ENCODE measurements around the gene TERC. TPM values are rescaled to one million over a fixed set of nuclear protein-coding genes. Genes with fewer than 3 reads are reported as not detected.

TERC gene
- total RNA-seq, 2 donors from 2014 or later = 18.6 TPM; not detected in 1

DNA sequence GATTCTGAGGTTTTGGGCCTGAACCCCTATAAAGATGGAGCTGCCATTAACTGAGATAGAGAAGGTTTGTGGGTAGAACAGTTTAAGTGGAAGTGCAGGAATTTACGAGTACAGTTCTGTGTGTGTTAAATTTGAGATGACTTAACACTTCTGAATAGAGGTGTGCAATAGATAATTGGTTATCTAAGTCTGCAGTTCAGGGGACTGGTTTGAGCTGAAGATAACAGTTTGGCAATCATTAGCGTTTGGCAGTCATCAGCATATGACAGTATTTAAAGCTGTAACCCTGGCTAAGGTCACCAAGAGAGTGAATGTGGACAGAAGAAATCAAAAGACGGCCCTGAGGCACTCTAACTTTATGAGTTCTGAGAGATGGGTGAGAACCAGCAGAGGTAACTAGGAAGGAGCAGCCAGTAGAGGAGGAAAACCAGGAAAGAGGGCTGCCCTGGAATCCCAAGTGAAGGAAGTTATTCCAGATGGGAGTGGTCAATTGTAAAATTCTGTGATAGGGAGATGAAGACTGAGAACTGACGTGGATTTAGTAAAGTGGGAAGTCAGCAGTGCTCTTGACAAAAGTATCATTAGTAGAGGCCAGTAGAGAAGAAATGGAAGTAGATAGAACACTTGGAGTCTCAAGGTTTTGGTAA lies 16.5 kb upstream of the TERC start:
- H3K4me1 Mint-ChIP-seq (ENCODE audit: low read depth in 2 of 2) = peaks cover 28 to 37% of the 10 kb centered on the region in 2 donors
- no peaks in the 10 kb centered on the region for H3K27me3 Mint-ChIP-seq
- ATAC-seq (peak in 1 of 2 donors; percentile 48), DNase-seq (ENCODE audit: low spot score) (no peak)
- H3K36me3 Mint-ChIP-seq = peaks cover 45% of the 10 kb centered on the region
- H3K4me3 Mint-ChIP-seq = peak overlapping the region; percentile 79
- peak overlapping the region; percentile 76 to 83 for H3K27ac Mint-ChIP-seq
- H3K9me3 Mint-ChIP-seq = no peaks in the 10 kb centered on the region

GRCh38 chr3:169780742-169781141 lies 15.9 kb upstream of the TERC start:
- Mint-ChIP-seq H3K4me1 (ENCODE audit: low read depth in 2 of 2) (peaks cover 32 to 43% of the 10 kb centered on the region in 2 donors), H3K4me3 (peak overlapping the region; percentile 79), H3K36me3 (peaks cover 39% of the 10 kb centered on the region), H3K9me3 (no peaks in the 10 kb centered on the region), H3K27me3 (no peaks in the 10 kb centered on the region), H3K27ac (peak overlapping the region; percentile 76 to 83)
- ATAC-seq = peak; percentile 56 to 83
- no peak for DNase-seq (ENCODE audit: low spot score)

DNA sequence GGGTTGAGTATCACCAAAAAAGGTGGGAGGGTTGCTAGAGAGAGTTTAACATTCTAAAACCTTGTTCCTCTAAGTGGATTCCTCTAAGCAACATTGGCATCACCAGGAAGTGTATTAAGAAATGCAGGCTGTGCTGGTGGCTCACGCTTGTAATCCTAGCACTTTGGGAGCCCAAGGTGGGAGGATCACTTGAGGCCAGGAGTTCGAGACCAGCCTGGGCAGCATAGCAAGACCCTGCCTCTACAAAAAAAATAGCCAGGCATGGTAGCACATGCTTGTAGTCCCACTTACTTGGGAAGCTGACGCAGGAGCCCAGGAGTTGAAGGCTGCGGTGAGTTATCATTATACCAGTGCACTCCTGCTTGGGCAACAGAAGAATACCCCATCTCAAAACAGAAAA lies 13.0 kb upstream of the TERC start:
- H3K9me3 Mint-ChIP-seq = no peaks in the 10 kb centered on the region
- no peak overlapping the region for H3K27ac Mint-ChIP-seq
- ATAC-seq (no peak), DNase-seq (ENCODE audit: low spot score) (no peak)
- H3K27me3 Mint-ChIP-seq = no peaks in the 10 kb centered on the region
- H3K4me3 Mint-ChIP-seq = no peak overlapping the region
- peaks cover 42 to 61% of the 10 kb centered on the region in 2 donors for H3K4me1 Mint-ChIP-seq (ENCODE audit: low read depth in 2 of 2)
- peaks cover 41% of the 10 kb centered on the region for H3K36me3 Mint-ChIP-seq

GRCh38 chr3:169774186-169774585 lies 9.3 kb upstream of the TERC start:
- Mint-ChIP-seq H3K9me3 (no peaks in the 10 kb centered on the region), H3K27me3 (no peaks in the 10 kb centered on the region), H3K36me3 (peaks cover 24% of the 10 kb centered on the region), H3K4me1 (ENCODE audit: low read depth in 2 of 2) (peaks cover 36 to 57% of the 10 kb centered on the region in 2 donors), H3K27ac (peak overlapping the region; percentile 99 to 100), H3K4me3 (peak overlapping the region; percentile 99)
- DNase-seq (ENCODE audit: low spot score) (no peak), ATAC-seq (no peak)

- peak; percentile 93 to 94 for ATAC-seq
- H3K36me3 Mint-ChIP-seq = peaks cover 18% of the 10 kb centered on the region
- peaks cover 33 to 51% of the 10 kb centered on the region in 2 donors for H3K4me1 Mint-ChIP-seq (ENCODE audit: low read depth in 2 of 2)
- peak within 1 kb of the TSS; percentile 99 to 100 for H3K27ac Mint-ChIP-seq
- no peaks in the 10 kb centered on the region for H3K27me3 Mint-ChIP-seq
- peak; percentile 93 for DNase-seq (ENCODE audit: low spot score)
- peak within 1 kb of the TSS; percentile 99 for H3K4me3 Mint-ChIP-seq
- no peaks in the 10 kb centered on the region for H3K9me3 Mint-ChIP-seq
Measured at GRCh38 chr3:169772897-169773816, 8.3 kb upstream of the TERC start, which contains the start of gene MYNN. Gene MYNN, plus strand, starts transcription at chr3:169773396. Its CDS starts 900 bp downstream, at chr3:169774296.

GRCh38 chr3:169772305-169772896 lies 7.5 kb upstream of the TERC start:
- H3K9me3 Mint-ChIP-seq = no peaks in the 10 kb centered on the region
- ATAC-seq (peak; percentile 37 to 61), DNase-seq (ENCODE audit: low spot score) (no peak)
- no peaks in the 10 kb centered on the region for H3K27me3 Mint-ChIP-seq
- peak overlapping the region; percentile 99 to 100 for H3K27ac Mint-ChIP-seq
- H3K36me3 Mint-ChIP-seq = peaks cover 14% of the 10 kb centered on the region
- H3K4me3 Mint-ChIP-seq = peak overlapping the region; percentile 99
- peaks cover 32 to 51% of the 10 kb centered on the region in 2 donors for H3K4me1 Mint-ChIP-seq (ENCODE audit: low read depth in 2 of 2)

DNA sequence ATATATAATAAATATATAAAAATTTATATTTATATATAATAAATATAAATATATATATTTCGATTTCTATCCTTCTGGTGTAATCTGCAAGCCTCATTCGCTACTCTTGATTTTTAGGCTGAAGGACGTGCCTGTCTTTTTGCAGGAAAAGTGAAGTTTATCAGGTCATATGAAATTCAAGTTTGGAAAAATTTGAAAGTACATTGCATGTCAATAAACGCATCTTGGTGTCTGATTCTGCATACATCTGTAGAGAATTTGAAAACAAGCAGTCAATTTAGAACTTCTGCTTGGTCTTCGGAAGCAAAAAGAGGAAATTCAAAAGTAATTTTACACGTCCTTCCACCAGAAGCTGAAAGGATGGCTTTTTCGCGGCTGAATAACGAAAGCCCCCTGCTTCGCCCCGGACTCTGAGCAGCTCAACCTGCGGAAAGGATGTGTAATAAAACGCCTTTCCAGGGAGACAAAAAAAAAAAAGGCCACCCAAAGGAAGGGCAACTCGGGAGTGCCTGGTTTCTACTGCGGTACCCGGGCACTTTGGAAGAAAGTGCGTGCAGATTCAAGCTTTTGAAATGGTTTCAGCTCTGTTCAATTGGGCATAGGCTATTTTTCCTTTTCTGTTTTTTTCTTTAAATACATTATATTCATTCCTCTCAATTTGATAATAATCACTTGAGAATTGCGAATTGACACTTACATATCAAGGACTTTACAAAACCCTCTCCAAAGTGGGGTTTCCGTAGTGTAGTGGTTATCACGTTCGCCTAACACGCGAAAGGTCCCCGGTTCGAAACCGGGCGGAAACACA lies 6.8 kb upstream of the TERC start:
- Mint-ChIP-seq H3K4me3 (peak overlapping the region; percentile 99), H3K36me3 (peaks cover 14% of the 10 kb centered on the region), H3K4me1 (ENCODE audit: low read depth in 2 of 2) (peaks cover 30 to 46% of the 10 kb centered on the region in 2 donors), H3K27ac (peak overlapping the region; percentile 99 to 100), H3K27me3 (no peaks in the 10 kb centered on the region), H3K9me3 (no peaks in the 10 kb centered on the region)
- peak; percentile 15 to 18 for ATAC-seq
- DNase-seq (ENCODE audit: low spot score) = peak; percentile 71

- Mint-ChIP-seq H3K4me1 (ENCODE audit: low read depth in 2 of 2) (peaks cover 28 to 44% of the 10 kb centered on the region in 2 donors), H3K4me3 (peak within 1 kb of the TSS; percentile 88), H3K9me3 (no peaks in the 10 kb centered on the region), H3K27me3 (no peaks in the 10 kb centered on the region), H3K36me3 (peaks cover 14% of the 10 kb centered on the region), H3K27ac (peak within 1 kb of the TSS; percentile 74 to 87)
- ATAC-seq (peak; percentile 22 to 31), DNase-seq (ENCODE audit: low spot score) (peak; percentile 70)
Measured at GRCh38 chr3:169769287-169770181, 4.7 kb upstream of the TERC start, which contains the start of gene ACTRT3. Gene ACTRT3, minus strand, starts transcription at chr3:169769561. Its CDS starts 41 bp downstream, at chr3:169769520.

DNA sequence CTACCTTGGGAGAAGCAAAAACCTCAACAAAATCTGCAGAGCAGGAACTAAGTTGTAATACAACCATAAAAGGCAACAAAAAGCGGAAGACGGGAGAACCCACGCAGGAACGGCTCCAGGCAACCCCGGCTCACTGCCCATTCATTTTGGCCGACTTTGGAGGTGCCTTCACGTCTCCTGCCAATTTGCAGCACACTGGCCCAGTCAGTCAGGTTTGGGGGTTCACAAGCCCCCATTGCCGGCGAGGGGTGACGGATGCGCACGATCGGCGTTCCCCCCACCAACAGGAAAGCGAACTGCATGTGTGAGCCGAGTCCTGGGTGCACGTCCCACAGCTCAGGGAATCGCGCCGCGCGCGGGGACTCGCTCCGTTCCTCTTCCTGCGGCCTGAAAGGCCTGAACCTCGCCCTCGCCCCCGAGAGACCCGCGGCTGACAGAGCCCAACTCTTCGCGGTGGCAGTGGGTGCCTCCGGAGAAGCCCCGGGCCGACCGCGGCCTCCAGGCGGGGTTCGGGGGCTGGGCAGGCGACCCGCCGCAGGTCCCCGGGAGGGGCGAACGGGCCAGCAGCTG lies 463 bp downstream of the TERC start:
- Mint-ChIP-seq H3K36me3 (peaks cover 7% of the 10 kb centered on the region), H3K9me3 (no peaks in the 10 kb centered on the region), H3K27ac (peak overlapping the region; percentile 96 to 97), H3K4me1 (ENCODE audit: low read depth in 2 of 2) (peaks cover 26 to 31% of the 10 kb centered on the region in 2 donors), H3K27me3 (no peaks in the 10 kb centered on the region), H3K4me3 (peak overlapping the region; percentile 98)
- DNase-seq (ENCODE audit: low spot score) (peak; percentile 72), ATAC-seq (peak; percentile 57 to 58)

GRCh38 chr3:169760479-169760878 lies 4.4 kb downstream of the TERC start:
- Mint-ChIP-seq H3K9me3 (no peaks in the 10 kb centered on the region), H3K4me1 (ENCODE audit: low read depth in 2 of 2) (peaks cover 27 to 29% of the 10 kb centered on the region in 2 donors), H3K27me3 (peaks cover under 1 to 6% of the 10 kb centered on the region in 2 donors), H3K4me3 (no peak overlapping the region), H3K36me3 (no peaks in the 10 kb centered on the region), H3K27ac (no peak overlapping the region)
- no peak for DNase-seq (ENCODE audit: low spot score)
- ATAC-seq = no peak

GRCh38 chr3:169759256-169759655 lies 5.6 kb downstream of the TERC start:
- Mint-ChIP-seq H3K9me3 (no peaks in the 10 kb centered on the region), H3K27me3 (peaks cover 6 to 13% of the 10 kb centered on the region in 2 donors), H3K4me3 (peak overlapping the region; percentile 43), H3K36me3 (no peaks in the 10 kb centered on the region), H3K27ac (peak overlapping the region; percentile 64), H3K4me1 (ENCODE audit: low read depth in 2 of 2) (peaks cover 22% of the 10 kb centered on the region in 2 donors)
- DNase-seq (ENCODE audit: low spot score) (no peak), ATAC-seq (peak; percentile 75 to 88)

Measured in natural killer cell treated with Interleukin-12 subunit alpha and Interleukin-12 subunit beta and Interleukin-15 and Interleukin-18, amount 100 ng/mL, for 72 hours (primary cell).